ENCODE data around the gene SEMA4D.

Gene SEMA4D

DNA sequence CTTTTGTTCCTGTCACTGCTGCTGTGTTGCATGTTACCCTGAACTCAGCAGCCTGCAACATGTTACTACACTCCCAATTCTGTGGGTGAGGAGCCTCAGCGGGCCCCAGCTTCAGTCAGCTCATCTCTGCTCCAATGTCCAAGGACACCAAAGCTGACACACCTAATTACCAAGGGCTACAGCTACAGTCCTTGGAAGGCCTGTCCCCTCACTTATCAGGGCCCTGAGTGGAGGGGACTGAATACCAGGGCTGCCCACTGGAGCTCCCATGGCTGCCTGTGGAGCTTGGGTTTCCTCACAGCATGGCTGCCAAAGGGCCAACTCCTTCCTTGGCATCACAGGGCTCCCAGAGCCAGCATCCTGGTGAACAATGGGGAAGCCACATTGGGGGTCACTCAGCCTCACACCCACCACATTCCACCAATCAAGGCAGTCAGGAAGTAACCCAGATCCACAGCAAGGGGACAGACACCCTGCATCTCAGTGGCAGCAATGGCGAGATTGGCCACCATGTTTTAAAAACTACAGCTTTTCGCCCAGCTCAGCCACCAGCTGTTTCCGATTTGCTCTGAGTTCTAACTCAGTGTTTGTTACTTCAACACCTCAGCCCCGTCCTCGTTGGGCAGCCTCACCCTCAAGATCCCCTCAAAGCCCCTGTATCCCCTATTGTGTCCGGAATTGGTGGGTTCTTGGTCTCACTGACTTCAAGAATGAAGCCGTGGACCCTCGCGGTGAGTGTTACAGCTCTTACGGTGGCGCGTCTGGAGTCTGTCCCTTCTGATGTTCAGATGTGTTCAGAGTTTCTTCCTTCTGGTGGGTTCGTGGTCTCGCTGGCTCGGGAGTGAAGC lies 18.9 kb downstream of the SEMA4D start:
- no peaks in the 10 kb centered on the region for H3K36me3 ChIP-seq (replicated peaks)
- no peak for TF ChIP-seq CTCF (IDR thresholded peaks at IDR 0.05; ENCODE audit: low read depth, low read length, missing control alignments)
- H3K27ac ChIP-seq, result no peak overlapping the region
- no peaks in the 10 kb centered on the region for H3K27me3 ChIP-seq (replicated peaks)
- in situ Hi-C loops (cut with HindIII; ENCODE audit: low pct_ligation_motif_present, low sequenced_read_pairs), result no loop called here
- no peak for DNase-seq
- no peak overlapping the region for H3K4me3 ChIP-seq (ENCODE audit: low read depth, low read length)

- H3K27ac ChIP-seq, result no peak overlapping the region
Observed at GRCh38 chr9:89477811-89478630, 19.9 kb downstream of the SEMA4D start.

GRCh38 chr9:89477384-89477783 lies 20.5 kb downstream of the SEMA4D start:
- Histone ChIP-seq H3K4me3 (ENCODE audit: low read depth, low read length) (no peak overlapping the region), H3K27ac (no peak overlapping the region), H3K36me3 (replicated peaks) (no peaks in the 10 kb centered on the region), H3K27me3 (replicated peaks) (no peaks in the 10 kb centered on the region)
- no peak for DNase-seq
- in situ Hi-C loops (cut with HindIII; ENCODE audit: low pct_ligation_motif_present, low sequenced_read_pairs), result no loop called here
- TF ChIP-seq CTCF (IDR thresholded peaks at IDR 0.05; ENCODE audit: low read depth, low read length, missing control alignments), result no peak

More at GRCh38 chr9:89477811-89478630, 19.9 kb downstream of the SEMA4D start:
- no peaks in the 10 kb centered on the region for H3K27me3 ChIP-seq (replicated peaks)
- H3K36me3 ChIP-seq (replicated peaks), result no peaks in the 10 kb centered on the region
- no peak overlapping the region for H3K4me3 ChIP-seq (ENCODE audit: low read depth, low read length)
- no peak for TF ChIP-seq CTCF (IDR thresholded peaks at IDR 0.05; ENCODE audit: low read depth, low read length, missing control alignments)
- in situ Hi-C loops (cut with HindIII; ENCODE audit: low pct_ligation_motif_present, low sequenced_read_pairs), result no loop called here
- peak; percentile 22 for DNase-seq

- no peaks in the 10 kb centered on the region for H3K36me3 ChIP-seq (replicated peaks)
- DNase-seq, result no peak
- H3K27me3 ChIP-seq (replicated peaks), result no peaks in the 10 kb centered on the region
- no peak overlapping the region for H3K4me3 ChIP-seq (ENCODE audit: low read depth, low read length)
- H3K27ac ChIP-seq, result no peak overlapping the region
- TF ChIP-seq CTCF (IDR thresholded peaks at IDR 0.05; ENCODE audit: low read depth, low read length, missing control alignments), result no peak
- in situ Hi-C loops (cut with HindIII; ENCODE audit: low pct_ligation_motif_present, low sequenced_read_pairs), result no loop called here
Observed at GRCh38 chr9:89476546-89476945, 21.4 kb downstream of the SEMA4D start.

DNA sequence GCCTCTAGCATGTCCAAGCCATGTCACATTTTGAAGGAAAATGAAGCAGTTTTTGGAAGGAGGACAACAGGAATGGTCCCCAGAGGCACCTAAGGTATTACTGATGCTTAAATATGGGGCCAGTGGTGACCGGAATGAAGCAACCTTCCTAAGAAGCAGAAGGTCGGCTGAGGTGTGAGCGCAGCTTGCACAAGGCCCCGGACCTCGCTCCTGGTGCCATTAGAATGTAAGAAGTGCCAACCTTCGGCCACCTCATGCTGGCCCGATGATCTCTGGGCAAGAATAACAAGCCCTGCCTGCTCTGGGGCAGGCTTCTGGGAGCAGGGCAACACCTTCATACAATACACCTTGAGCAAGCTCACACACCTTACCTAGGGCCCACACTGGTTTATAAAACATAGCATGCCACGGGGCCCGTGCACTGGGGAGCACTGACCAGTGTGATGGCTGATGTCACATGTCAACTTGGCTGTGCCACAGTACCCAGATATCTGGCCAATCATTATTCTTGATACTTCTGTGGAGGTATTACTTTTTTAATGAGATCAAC lies 21.9 kb downstream of the SEMA4D start:
- H3K4me3 ChIP-seq (ENCODE audit: low read depth, low read length), result no peak overlapping the region
- no peaks in the 10 kb centered on the region for H3K36me3 ChIP-seq (replicated peaks)
- in situ Hi-C loops (cut with HindIII; ENCODE audit: low pct_ligation_motif_present, low sequenced_read_pairs), result no loop called here
- H3K27me3 ChIP-seq (replicated peaks), result no peaks in the 10 kb centered on the region
- no peak overlapping the region for H3K27ac ChIP-seq
- DNase-seq, result no peak
- TF ChIP-seq CTCF (IDR thresholded peaks at IDR 0.05; ENCODE audit: low read depth, low read length, missing control alignments), result no peak

Measured in brain microvascular endothelial cell (primary cell).